GM18858 (cell line): ENCODE data around the gene CAPG.
"Not testable (repeated sequence)": the region's sequence is repeated elsewhere in the genome, so short reads cannot be mapped to it uniquely, and the experiment has no call there.

ENCODE experiments used
- ATAC-seq: cut with Tn5 transposase; IDR thresholded peaks from one replicate; pipeline ENCODE4 v1.9.1; 2021; ENCODE audit not compliant: unreplicated experiment

CAPG gene

GRCh38 chr2:85398426-85399182 is 11.6 kb downstream of the CAPG start:
- ATAC-seq = no peak

- ATAC-seq = no peak
Measured at GRCh38 chr2:85397925-85398331, 12.2 kb downstream of the CAPG start.

GRCh38 chr2:85396531-85397470 is 13.4 kb downstream of the CAPG start:
- ATAC-seq = no peak

- ATAC-seq = no peak
Measured at GRCh38 chr2:85395912-85396475, 14.2 kb downstream of the CAPG start.

GRCh38 chr2:85394976-85395375 is 15.2 kb downstream of the CAPG start:
- no peak for ATAC-seq

- no peak for ATAC-seq
Measured at GRCh38 chr2:85394261-85394681, 15.9 kb downstream of the CAPG start.

- ATAC-seq = no peak
Measured at GRCh38 chr2:85393836-85394235, 16.3 kb downstream of the CAPG start.

- ATAC-seq = no peak
Measured at GRCh38 chr2:85390941-85391669, 19.1 kb downstream of the CAPG start.

- ATAC-seq = no peak
Measured at GRCh38 chr2:85388878-85389538, 21.2 kb downstream of the CAPG start.

GRCh38 chr2:85387754-85388153 is 22.4 kb downstream of the CAPG start:
- no peak for ATAC-seq

GRCh38 chr2:85385746-85386145 is 24.4 kb downstream of the CAPG start:
- no peak for ATAC-seq

- no peak for ATAC-seq
Measured at GRCh38 chr2:85383850-85384249, 26.3 kb downstream of the CAPG start.

- not testable (repeated sequence) for ATAC-seq
Measured at GRCh38 chr2:85383151-85383550, 27.0 kb downstream of the CAPG start.

GRCh38 chr2:85380048-85380447 is 30.1 kb downstream of the CAPG start:
- no peak for ATAC-seq

GRCh38 chr2:85378257-85378656 is 31.9 kb downstream of the CAPG start:
- ATAC-seq = no peak

GRCh38 chr2:85377083-85377482 is 33.1 kb downstream of the CAPG start:
- ATAC-seq = no peak

- ATAC-seq = no peak
Measured at GRCh38 chr2:85376291-85377065, 33.7 kb downstream of the CAPG start.

GRCh38 chr2:85371045-85371444 is 39.1 kb downstream of the CAPG start:
- no peak for ATAC-seq

- no peak for ATAC-seq
Measured at GRCh38 chr2:85369500-85369899, 40.7 kb downstream of the CAPG start.

- ATAC-seq = no peak
Measured at GRCh38 chr2:85368921-85369320, 41.2 kb downstream of the CAPG start.
